K562 (cell line): ENCODE data around the gene AJUBA. TPM values are rescaled to one million over a fixed set of nuclear protein-coding genes. Genes with fewer than 3 reads are reported as not detected.

ENCODE experiments used
- ATF1 ChIP-seq, 2 experiments: fragments of 450-650 bp in 1 of 2; IDR thresholded peaks; 2 replicates each; pipeline ENCODE4 v1.6.1; 2016; ENCODE audit warnings: missing compliant biosample characterization in 1 of 2, missing genetic modification characterization in 1 of 2
- BHLHE40 ChIP-seq: IDR thresholded peaks from 2 replicates; pipeline ENCODE4 v1.6.1; 2011; ENCODE audit warnings: low read length, improper control_type of control experiment
- CBFA2T2 ChIP-seq: fragments of 450-650 bp; conservative IDR thresholded peaks from 2 replicates; pipeline ENCODE4 v1.6.1; 2017; ENCODE audit warnings: mild to moderate bottlenecking
- FOXA3 ChIP-seq, 2 experiments: fragments of 450-650 bp in 1 of 2; sonication (generic) in 1 of 2; formaldehyde crosslinking; IDR thresholded peaks in 1 of 2; conservative IDR thresholded peaks in 1 of 2; 2 replicates each; pipeline versions ENCODE4 v1.4.0 to v1.8.0; 2020 to 2022; ENCODE audit warnings: mild to moderate bottlenecking in 2 of 2, missing genetic modification reagents in 1 of 2
- GABPB1 ChIP-seq: sonication (generic); formaldehyde crosslinking; IDR thresholded peaks from 2 replicates; pipeline ENCODE4 v1.8.0; 2022; ENCODE audit warnings: mild to moderate bottlenecking, missing genetic modification reagents
- GTF2A2 ChIP-seq: IDR thresholded peaks from 2 replicates; pipeline ENCODE4 v1.6.1; 2016; ENCODE audit warnings: mild to moderate bottlenecking, missing genetic modification characterization, missing compliant biosample characterization
- HMGN3 ChIP-seq: IDR thresholded peaks from 2 replicates; pipeline ENCODE4 v1.6.1; 2011; ENCODE audit warnings: borderline replicate concordance, low read depth, mild to moderate bottlenecking, mixed read lengths, low read length; ENCODE audit not compliant: insufficient read length; ENCODE audit errors: extremely low read depth
- LEF1 ChIP-seq: fragments of 450-650 bp; IDR thresholded peaks from 2 replicates; pipeline ENCODE4 v1.6.1; 2016; ENCODE audit warnings: mild to moderate bottlenecking
- MEF2D ChIP-seq: conservative IDR thresholded peaks from 2 replicates; pipeline ENCODE4 v1.6.1; 2016; ENCODE audit warnings: low read depth, missing genetic modification characterization, missing compliant biosample characterization
- NFYB ChIP-seq: IDR thresholded peaks from 2 replicates; pipeline ENCODE4 v1.6.1; 2011; ENCODE audit warnings: mild to moderate bottlenecking, moderate library complexity; ENCODE audit not compliant: insufficient read length; ENCODE audit errors: extremely low read depth
- SMARCA5 ChIP-seq: fragments of 450-650 bp; IDR thresholded peaks from 2 replicates; pipeline ENCODE4 v1.6.1; 2016
- ZNF133 ChIP-seq: fragments of 250-450 bp; sonication (Bioruptor Pico); IDR thresholded peaks from 2 replicates; pipeline ENCODE4 v1.4.0; 2020; ENCODE audit warnings: mild to moderate bottlenecking
- polyA plus RNA-seq, 8 experiments: library from polyadenylated mRNA; depleted of rRNA in 4 of 8; stranded (reverse) in 5 of 8; unstranded in 3 of 8; fragments of >200 nt; fragmentation: Nextera tagmentation in 2 of 8; fragmentation: Illumina TruSeq in 1 of 8; extraction: Ambion mirVana in 2 of 8; extraction: Trizol in 1 of 8; gene quantifications; 2 replicates each; pipeline versions ENCODE4 v1.2.1 to v1.2.3, GENCODE V29; 2011 to 2014; ENCODE audit warnings: inconsistent platforms in 1 of 8, missing spikeins in 1 of 8
- total RNA-seq, 7 experiments: library from RNA; depleted of rRNA in 6 of 7; stranded (reverse); fragments of >200 nt in 6 of 7; fragmentation: Illumina TruSeq in 2 of 7; extraction: Trizol in 2 of 7; gene quantifications; 2 replicates each; pipeline versions ENCODE4 v1.2.1 to v1.2.3, GENCODE V29; 2011 to 2021; ENCODE audit warnings: low replicate concordance in 1 of 7
- TF ChIP-seq, protein P1 (sequence below), 2 experiments: IDR thresholded peaks; 2 replicates each; pipeline ENCODE4 v1.6.1; 2012; ENCODE audit warnings: improper control_type of control experiment in 2 of 2, low read depth in 2 of 2, low read length in 2 of 2, borderline replicate concordance in 1 of 2
- TF ChIP-seq, protein P2 (sequence below): fragments of 250-450 bp; sonication (Bioruptor Pico); IDR thresholded peaks from 2 replicates; pipeline ENCODE4 v1.9.0; 2021; ENCODE audit warnings: mild to moderate bottlenecking, inconsistent platforms
- TF ChIP-seq, protein P3 (sequence below): fragments of 250-450 bp; sonication (Bioruptor Pico); IDR thresholded peaks from 2 replicates; pipeline ENCODE4 v1.5.0; 2021
- TF ChIP-seq, protein P4 (sequence below), 2 experiments: fragments of 450-650 bp; IDR thresholded peaks; 2 replicates each; pipeline ENCODE4 v1.6.1; 2018; ENCODE audit warnings: mild to moderate bottlenecking in 2 of 2, low read depth in 1 of 2; ENCODE audit not compliant: partially characterized antibody in 2 of 2

The AJUBA gene
- total and polyA plus RNA-seq, 9 of the 15 experiments (the other 6 are each of a cell fraction or from before 2014, with no cell fraction given): 0.73 to 4.7 (median 2.8) TPM

DNA sequence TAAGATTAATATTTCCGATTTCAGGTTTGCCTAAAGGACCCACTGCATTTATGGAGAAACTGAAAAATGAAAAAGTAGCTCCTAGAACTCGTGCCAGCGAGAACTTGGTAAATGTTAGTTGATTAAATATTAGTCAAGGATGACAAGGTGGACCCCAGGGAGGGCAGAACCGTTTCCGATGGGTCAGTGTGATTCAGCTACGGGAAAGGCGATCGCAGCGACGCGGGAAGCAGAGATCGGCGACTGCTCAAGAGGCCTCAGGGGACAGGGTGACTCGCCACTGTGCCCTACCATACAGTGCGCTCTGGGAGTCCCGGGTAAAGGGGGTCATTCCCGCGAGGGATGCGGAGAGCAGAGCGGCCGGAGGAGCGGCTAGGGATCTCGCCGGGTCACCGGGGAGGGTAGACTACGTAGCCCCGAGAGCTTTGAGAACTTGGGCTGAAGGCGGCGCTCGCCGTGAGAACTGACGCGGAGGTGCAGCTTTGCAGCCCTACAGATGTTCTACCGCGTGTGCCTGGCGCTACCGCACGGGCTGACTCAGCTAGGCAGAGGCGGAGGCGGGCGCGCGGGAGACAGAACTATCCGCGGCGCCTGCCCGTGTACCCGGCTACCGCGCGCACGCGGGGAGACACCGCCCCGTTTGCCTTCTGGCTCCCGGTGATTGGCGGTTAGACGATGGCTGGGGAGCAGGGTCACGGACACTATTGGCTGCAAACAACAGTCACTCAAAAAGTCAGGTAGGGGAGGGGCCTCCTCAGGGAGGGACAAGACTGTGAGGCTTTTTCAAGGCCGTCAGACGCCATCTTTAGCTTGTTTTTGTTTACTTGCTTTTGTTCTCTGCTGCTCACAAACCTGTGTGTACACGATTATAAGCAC is 24.4 kb upstream of the AJUBA start (continued):
- TF ChIP-seq, protein P1, sequence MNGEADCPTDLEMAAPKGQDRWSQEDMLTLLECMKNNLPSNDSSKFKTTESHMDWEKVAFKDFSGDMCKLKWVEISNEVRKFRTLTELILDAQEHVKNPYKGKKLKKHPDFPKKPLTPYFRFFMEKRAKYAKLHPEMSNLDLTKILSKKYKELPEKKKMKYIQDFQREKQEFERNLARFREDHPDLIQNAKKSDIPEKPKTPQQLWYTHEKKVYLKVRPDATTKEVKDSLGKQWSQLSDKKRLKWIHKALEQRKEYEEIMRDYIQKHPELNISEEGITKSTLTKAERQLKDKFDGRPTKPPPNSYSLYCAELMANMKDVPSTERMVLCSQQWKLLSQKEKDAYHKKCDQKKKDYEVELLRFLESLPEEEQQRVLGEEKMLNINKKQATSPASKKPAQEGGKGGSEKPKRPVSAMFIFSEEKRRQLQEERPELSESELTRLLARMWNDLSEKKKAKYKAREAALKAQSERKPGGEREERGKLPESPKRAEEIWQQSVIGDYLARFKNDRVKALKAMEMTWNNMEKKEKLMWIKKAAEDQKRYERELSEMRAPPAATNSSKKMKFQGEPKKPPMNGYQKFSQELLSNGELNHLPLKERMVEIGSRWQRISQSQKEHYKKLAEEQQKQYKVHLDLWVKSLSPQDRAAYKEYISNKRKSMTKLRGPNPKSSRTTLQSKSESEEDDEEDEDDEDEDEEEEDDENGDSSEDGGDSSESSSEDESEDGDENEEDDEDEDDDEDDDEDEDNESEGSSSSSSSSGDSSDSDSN (IDR thresholded peaks at IDR 0.05; ENCODE audit: borderline replicate concordance in 1 of 2, low read depth in 2 of 2, low read length in 2 of 2): peak in 1 of 2 experiments; percentile 79; a peak in 2 of 4 replicates
- TF ChIP-seq, protein P2, sequence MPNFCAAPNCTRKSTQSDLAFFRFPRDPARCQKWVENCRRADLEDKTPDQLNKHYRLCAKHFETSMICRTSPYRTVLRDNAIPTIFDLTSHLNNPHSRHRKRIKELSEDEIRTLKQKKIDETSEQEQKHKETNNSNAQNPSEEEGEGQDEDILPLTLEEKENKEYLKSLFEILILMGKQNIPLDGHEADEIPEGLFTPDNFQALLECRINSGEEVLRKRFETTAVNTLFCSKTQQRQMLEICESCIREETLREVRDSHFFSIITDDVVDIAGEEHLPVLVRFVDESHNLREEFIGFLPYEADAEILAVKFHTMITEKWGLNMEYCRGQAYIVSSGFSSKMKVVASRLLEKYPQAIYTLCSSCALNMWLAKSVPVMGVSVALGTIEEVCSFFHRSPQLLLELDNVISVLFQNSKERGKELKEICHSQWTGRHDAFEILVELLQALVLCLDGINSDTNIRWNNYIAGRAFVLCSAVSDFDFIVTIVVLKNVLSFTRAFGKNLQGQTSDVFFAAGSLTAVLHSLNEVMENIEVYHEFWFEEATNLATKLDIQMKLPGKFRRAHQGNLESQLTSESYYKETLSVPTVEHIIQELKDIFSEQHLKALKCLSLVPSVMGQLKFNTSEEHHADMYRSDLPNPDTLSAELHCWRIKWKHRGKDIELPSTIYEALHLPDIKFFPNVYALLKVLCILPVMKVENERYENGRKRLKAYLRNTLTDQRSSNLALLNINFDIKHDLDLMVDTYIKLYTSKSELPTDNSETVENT (CRISPR knock-in tag): peak; percentile 86; the same call in 1 of the 2 replicates
- TF ChIP-seq ATF1 (CRISPR knock-in tag; IDR thresholded peaks at IDR 0.05): no peak; the same call in 1 of the 2 replicates
- TF ChIP-seq ATF1 (tag; IDR thresholded peaks at IDR 0.05): peak; percentile 91
- TF ChIP-seq, protein P3, sequence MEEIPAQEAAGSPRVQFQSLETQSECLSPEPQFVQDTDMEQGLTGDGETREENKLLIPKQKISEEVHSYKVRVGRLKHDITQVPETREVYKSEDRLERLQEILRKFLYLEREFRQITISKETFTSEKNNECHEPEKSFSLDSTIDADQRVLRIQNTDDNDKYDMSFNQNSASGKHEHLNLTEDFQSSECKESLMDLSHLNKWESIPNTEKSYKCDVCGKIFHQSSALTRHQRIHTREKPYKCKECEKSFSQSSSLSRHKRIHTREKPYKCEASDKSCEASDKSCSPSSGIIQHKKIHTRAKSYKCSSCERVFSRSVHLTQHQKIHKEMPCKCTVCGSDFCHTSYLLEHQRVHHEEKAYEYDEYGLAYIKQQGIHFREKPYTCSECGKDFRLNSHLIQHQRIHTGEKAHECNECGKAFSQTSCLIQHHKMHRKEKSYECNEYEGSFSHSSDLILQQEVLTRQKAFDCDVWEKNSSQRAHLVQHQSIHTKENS: no peak
- TF ChIP-seq GABPB1 (CRISPR knock-in tag): peak; percentile 84
- no peak for TF ChIP-seq ZNF133 (CRISPR knock-in tag)
- no peak for TF ChIP-seq GTF2A2 (tag)
- peak; percentile 91 for TF ChIP-seq BHLHE40
- no peak for TF ChIP-seq CBFA2T2
- peak; percentile 93 for TF ChIP-seq HMGN3
- TF ChIP-seq MEF2D (tag): 0 out of 2 replicates have a peak, but pooled peaks have one; percentile 24
- TF ChIP-seq LEF1: peak; percentile 31; the same call in 1 of the 2 replicates
- peak; percentile 89 for TF ChIP-seq NFYB
- TF ChIP-seq, protein P4, sequence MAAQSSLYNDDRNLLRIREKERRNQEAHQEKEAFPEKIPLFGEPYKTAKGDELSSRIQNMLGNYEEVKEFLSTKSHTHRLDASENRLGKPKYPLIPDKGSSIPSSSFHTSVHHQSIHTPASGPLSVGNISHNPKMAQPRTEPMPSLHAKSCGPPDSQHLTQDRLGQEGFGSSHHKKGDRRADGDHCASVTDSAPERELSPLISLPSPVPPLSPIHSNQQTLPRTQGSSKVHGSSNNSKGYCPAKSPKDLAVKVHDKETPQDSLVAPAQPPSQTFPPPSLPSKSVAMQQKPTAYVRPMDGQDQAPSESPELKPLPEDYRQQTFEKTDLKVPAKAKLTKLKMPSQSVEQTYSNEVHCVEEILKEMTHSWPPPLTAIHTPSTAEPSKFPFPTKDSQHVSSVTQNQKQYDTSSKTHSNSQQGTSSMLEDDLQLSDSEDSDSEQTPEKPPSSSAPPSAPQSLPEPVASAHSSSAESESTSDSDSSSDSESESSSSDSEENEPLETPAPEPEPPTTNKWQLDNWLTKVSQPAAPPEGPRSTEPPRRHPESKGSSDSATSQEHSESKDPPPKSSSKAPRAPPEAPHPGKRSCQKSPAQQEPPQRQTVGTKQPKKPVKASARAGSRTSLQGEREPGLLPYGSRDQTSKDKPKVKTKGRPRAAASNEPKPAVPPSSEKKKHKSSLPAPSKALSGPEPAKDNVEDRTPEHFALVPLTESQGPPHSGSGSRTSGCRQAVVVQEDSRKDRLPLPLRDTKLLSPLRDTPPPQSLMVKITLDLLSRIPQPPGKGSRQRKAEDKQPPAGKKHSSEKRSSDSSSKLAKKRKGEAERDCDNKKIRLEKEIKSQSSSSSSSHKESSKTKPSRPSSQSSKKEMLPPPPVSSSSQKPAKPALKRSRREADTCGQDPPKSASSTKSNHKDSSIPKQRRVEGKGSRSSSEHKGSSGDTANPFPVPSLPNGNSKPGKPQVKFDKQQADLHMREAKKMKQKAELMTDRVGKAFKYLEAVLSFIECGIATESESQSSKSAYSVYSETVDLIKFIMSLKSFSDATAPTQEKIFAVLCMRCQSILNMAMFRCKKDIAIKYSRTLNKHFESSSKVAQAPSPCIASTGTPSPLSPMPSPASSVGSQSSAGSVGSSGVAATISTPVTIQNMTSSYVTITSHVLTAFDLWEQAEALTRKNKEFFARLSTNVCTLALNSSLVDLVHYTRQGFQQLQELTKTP (IDR thresholded peaks at IDR 0.05; ENCODE audit: low read depth in 1 of 2, partially characterized antibody in 2 of 2): peak in 1 of 2 experiments; percentile 50
- TF ChIP-seq SMARCA5: 0 out of 2 replicates have a peak, but pooled peaks have one; percentile 34
- TF ChIP-seq FOXA3 (CRISPR knock-in tag; conservative IDR thresholded peaks at IDR 0.05 in 1 of 2, IDR thresholded peaks at IDR 0.05 in 1 of 2): peak in 1 of 2 experiments; percentile 35; a peak in 1 of 4 replicates
